Kidney capillary endothelial cell (primary cell): Measurements from ENCODE around the gene PDXK.
A peak's percentile ranks its signal among the peaks of the same experiment; 100 is the strongest.
"Not testable (repeated sequence)": the region's sequence is repeated elsewhere in the genome, so short reads cannot be mapped to it uniquely, and the experiment has no call there.

Source experiments
- DNase-seq: peaks from one replicate; pipeline ENCODE4 v3.0.0-alpha.2; 2018; ENCODE audit warnings: low spot score

The PDXK gene

DNA sequence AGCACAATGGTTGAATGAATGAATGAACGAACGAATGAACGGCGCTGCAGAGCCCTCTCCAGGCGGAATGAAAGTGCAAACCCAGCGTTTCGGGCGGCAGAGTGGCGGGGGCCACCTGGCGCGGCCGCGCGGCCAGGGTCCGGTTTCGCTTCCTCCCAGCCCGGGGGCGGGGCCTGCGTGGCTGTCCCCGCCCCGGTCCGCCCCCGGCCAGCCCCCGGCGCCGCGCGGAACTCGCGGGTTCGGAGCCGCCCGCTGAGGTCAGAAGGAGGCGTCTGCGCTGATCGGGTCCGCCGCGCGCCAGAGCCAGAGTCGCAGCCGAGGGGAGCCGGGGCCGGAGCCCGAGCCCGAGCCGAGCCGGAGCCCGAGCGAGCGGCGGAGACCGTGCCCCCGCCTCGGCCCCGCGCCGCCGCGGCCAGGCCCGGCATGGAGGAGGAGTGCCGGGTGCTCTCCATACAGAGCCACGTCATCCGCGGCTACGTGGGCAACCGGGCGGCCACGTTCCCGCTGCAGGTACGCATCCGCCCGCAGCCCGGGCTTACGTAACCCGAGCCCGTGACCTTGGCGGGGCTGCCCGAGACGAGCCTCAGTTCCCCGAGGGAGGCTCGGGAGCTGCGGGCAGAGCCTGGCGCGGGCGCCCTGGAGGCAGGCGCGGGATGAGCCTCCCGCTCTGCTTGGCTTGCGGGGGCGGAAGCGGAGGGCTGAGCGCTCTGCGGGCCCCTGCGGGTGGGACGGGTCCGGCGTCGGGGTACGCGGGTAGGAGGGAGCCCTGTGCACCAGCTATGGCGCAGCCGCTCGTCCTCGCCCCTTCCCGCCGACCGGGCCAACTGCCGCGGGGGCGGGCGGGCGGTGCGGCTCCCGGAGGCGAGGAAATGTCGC, at the start of gene PDXK:
TSS of gene PDXK (plus strand) at position 258 of the 876 bp plus-strand sequence. CDS start at position 424, 166 bp downstream.
- peak; percentile 61 for DNase-seq

DNA sequence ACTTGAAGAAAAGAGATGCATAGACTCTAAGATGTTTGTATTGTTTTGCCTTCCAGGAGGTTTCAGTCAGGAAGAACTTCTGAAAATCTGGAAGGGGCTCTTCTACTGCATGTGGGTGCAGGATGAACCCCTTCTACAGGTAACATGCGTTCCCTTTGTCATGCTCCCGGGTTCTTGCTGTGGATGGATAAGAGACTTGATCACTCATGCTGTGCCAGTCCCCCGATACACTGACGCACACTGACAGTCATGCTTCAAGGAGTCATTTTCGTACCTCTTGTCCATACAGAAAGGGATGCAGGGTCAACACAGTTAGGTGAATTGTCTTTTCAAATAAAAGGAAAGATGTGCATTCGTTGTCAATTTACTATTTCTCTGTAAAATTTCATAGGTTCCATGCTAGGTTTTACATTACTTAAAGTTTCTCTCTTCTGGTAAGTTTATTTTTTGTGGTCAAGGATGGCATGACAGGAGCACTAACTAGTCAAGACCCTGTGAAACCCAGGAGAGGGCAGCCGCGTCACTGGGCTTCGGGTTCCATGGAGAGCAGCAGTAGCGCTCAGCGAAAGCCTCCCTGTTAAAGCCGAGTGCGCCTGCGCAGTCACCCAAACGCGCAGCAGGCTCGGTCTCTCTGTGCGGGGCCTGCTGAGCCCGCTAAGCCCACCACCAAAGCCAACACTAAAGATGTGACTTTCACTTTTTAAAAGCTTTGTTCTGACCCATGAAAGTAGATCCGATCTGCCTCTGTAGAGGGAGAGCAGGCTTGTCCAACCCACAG, 48.9 kb upstream of the PDXK start:
- DNase-seq: no peak

DNA sequence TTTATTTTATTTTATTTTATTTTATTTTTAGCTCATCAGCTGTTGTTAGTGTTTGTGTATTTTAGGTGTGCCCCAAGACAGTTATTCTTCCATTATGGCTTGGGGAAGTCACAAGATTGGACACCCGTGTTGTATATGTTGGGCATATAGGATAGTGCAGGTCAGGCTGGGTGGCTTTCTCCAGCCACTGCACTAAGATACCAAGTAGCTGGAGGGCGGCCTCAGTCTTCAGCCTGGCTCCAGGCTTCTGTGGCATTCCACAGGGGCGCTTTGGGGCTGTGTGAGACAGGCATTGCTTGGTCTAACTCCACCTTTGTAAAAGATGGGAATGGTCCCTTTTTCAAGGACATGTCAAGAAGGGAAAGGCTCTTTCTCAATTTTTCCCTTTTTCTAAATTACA, 43.1 kb upstream of the PDXK start:
- no peak for DNase-seq

DNA sequence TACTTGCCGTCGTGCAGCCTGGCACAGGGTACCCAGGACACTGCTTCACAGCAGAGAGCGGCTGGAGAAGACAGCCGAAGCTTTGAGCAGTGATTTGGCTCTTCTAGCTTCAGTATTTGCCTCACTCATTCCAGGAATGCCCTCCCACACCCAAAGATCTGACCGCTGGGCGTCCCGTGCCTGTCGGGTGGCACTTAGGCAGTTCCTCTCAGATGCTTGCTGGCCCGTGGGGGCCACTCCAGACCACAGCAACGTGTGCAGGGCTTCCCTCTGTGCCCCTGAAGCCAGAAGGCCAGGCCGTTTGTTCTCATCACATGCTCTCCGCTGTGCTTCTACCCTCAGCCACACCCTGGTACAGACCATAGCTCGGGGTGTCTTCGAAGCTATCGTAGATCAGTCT, 42.5 kb upstream of the PDXK start:
- no peak for DNase-seq

DNA sequence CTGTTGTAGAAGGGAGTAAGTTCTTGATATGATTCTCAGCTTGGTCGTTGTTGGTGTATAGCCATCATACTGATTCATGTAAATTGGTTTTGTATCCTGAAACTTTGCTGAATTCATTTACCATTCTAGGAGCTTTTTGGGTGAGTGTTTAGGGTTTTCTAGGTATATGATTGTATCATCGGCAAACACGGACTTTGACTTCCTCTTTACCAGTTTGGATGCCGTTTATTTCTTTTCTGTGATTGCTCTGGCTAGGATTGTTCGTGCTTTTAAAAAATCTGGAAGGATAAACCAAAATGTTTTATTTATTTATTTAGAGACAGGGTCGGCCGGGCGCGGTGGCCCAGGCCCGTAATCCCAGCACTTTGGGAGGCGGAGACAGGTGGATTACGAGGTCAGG, 39.0 kb upstream of the PDXK start:
- DNase-seq: no peak

DNA sequence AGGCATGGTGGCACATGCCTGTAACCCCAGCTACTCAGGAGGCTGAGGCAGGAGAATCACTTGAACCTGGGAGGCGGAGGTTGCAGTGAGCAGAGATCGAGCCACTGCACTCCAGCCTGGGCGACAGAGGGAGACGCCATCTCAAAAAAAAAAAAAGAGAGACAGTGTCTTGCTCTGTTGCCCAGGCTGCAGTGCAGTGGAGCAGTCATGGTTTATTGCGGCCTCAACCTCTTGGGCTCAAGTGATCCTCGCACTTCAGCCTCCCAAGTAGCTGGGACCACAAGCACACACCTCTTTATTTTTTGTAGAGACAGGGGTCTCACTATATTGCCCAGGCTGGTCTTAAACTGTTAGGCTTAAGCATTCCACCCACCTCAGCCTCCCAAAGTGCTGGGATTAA, 38.5 kb upstream of the PDXK start:
- not testable (repeated sequence) for DNase-seq

DNA sequence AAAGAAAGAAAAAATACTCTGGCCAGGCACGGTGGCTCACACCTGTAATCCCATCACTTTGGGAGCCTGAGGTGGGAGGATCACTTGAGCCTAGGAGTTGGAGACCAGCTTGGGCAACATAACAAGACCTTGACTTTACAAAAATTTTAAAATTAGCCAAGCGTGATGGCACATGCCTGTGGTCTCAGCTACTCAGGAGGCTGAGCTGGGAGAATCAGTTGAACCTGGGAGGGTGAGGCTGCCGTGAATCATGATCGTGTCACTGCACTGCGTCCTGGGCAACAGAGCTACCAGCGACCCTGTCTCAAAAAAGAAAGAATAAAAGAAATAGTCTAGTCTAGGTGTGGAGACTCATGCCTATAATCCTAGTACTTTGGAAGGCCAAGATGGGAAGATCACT, 37.3 kb upstream of the PDXK start:
- DNase-seq: no peak

DNA sequence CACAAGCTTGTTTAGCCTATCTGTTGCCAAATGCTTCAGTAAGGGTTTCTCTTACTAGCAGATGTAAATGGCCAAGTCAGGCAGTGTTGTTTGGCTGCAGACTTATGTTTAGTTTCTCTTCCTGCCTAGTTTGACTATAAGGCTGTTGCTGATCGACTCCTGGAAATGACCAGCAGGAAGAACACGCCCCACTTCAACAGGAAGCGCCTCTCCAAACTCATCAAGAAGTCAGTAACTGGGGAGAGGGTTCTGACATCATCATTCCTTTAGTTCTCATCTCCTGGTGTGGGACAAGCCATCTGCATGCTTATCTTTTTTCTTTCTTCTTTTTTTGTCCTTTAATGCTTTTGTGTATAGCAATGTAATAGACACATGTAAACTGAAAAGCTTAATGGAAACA, 34.5 kb upstream of the PDXK start:
- DNase-seq: peak; percentile 79

DNA sequence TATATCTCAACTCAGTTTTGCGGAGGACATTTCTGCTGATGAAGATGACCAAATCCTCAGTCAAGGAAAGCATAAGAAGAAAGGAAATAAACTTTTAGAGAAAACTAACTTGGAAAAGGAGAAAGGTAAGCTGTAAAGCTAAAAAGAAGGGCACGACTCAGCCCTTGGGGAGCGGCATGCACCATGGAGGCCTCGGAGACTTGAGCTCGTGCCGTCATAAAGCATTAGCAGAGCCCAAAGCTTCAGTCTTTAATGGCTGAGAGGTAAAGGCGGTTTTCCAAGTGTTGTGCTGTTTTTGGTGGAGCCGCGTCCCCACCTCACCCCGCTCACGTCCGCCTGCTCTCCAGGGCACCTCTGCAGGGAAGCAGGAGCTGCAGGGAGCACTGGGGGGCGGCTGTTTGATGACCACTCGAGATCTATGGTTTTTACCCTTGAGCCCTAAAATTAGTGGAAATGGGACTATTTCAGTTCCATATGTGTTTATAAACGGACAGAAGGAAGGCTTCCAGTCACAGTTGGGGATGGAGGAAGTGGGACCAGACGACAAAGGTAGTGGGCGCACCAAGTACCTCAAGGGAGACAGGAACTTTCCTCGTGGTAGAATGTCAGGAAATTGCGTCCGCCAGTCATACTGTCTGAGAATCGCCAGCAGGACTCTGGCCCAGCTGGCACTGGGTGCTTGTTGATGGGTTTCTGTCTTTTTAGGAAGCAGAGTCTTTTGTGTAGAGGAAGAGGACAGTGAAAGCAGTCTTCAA, 31.9 kb upstream of the PDXK start:
- no peak for DNase-seq

DNA sequence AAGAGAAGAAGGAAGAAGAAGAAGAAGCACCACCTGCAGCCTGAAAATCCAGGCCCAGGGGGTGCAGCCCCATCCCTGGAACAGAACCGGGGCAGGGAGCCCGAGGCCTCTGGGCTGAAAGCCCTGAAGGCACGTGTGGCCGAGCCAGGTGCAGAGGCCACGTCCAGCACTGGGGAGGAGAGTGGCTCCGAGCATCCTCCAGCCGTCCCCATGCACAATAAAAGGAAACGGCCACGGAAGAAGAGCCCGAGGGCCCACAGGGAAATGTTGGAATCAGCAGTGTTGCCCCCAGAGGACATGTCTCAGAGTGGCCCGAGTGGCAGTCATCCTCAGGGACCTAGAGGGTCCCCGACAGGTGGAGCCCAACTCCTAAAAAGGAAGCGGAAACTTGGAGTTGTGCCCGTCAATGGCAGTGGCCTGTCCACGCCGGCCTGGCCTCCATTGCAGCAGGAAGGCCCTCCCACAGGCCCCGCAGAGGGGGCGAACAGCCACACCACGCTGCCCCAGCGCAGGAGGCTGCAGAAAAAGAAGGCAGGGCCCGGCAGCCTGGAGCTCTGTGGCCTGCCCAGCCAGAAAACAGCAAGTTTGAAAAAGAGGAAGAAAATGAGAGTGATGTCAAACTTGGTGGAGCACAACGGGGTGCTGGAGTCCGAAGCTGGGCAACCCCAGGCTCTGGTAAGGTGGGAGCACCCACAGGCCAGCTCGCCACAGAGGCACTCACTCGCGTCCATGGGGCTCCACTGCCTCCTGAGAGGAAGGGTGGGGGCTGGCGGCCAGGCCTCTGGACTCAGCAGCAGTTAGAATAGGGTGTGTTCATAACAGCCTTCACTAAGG, 31.1 kb upstream of the PDXK start:
- DNase-seq: no peak

DNA sequence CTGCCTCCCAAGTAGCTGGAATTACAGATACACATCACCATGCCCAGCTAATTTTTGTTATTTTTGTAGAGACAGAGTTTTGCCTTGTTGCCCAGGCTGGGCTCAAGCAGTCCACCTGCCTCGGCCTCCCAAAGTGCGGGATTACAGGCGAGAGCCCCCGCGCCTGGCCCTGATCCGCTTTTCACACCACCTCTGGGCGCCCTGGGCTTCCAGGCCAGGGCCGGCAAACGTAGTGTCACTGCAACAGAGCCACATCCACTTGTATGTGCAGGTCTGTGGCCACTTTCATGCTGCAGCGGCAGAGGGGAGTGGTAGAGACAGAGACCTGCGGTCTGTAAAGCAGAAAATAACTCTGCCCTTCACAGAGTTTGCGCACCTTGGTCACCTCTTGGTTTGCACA, 30.0 kb upstream of the PDXK start:
- DNase-seq: no peak

DNA sequence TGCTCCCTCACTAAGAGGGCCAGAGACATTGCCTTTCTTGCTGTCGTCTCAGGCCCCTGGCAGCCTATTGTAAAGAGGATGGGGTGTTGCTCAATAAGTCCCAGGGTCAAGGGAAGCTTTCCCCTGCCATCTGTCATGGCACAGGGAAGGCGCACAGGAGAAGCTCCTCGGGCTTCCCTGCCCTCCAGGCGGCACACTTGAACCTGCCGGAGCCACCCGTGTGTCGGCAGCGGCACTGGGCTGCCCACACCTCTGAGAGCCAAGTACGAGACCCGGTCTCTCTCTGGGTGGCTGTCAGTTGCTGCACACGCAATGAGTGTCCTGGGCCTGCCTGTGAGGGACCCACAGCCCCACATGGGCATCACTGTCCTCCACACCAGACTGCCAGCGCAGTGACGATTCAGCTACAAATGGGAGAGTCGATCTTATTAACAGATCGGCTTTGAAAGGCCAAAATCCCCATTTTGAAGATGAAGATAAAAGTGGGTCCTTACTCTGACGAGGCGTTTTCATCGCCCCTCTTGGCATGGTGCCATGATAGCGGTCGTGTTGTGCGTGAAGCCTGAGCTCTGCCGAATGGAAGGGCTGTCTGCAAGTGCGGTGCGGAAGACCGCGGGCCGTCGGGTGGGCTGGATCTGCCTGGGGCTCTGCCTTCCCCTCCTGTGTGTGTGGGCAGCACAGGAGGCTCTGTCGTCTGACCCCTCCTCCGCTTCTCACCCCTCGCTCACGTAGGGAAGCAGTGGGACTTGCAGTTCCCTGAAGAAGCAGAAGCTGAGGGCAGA, 29.2 kb upstream of the PDXK start:
- no peak for DNase-seq

DNA sequence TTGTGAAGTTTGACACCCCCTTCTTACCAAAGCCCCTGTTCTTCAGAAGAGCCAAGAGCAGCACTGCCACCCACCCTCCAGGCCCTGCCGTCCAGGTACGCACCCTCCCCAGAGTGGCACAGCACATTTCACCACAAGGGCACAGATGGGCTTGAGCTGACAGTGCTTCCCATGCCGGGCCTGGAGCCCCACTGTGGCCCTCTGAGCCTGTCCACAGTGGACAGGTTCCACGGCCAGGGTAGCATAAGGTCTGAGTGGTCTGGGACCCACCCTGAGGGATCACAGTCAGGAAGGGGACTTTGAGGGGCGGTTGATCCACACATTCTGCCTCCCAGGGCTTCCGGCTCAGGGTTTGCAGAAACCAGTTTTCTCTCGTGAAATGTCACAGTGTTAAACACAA, 28.6 kb upstream of the PDXK start:
- DNase-seq: no peak

DNA sequence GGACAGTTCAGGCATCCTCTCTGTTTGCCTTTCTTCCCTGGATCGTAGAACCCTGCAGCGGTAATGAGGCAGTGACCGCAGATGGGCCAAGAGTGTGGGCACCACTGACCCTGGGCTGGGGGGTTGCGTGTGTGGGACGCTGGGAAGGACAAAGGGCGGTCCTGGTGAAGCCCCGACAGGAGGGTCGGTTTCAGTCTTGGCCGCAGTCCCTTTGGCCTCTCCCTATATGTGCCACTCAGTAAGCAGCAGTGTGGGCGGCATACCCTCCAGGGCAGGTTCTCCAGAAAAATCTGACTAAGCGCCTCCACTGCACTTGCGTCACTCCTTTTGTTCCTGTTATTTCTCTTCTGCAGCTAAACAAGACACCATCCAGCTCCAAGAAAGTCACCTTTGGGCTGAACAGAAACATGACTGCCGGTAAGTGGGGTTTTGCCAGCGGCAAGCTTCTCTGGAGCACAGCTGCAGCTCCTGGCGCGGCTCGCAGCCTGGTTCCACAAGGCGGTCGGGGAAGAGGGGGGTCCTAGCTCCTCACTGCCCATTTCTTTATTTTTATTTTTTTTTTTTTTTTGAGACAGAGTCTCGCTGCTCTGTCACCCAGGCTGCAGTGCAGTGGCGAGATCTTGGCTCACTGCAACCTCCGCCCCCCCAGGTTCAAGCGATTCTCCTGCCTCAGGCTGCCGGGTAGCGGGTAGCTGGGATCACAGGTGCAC, 27.7 kb upstream of the PDXK start:
- no peak for DNase-seq

DNA sequence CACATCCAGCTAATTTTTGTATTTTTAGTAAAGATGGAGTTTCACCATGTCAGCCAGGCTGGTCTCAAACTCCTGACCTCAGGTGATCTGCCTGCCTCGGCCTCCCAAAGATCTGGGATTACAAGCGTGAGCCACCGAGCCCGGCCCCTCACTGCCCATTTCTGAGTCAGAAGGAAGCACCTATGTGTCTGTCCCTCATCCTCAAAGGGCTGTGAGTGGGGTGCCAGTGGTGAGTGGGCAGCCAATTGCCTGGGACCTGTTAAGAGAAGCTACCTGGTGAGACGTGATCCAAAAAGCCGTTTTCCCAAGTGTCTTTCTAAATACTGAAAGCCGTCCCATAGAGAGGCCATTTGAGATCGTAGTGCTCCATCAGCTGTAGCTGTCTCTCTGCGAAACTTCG, 27.1 kb upstream of the PDXK start:
- no peak for DNase-seq

DNA sequence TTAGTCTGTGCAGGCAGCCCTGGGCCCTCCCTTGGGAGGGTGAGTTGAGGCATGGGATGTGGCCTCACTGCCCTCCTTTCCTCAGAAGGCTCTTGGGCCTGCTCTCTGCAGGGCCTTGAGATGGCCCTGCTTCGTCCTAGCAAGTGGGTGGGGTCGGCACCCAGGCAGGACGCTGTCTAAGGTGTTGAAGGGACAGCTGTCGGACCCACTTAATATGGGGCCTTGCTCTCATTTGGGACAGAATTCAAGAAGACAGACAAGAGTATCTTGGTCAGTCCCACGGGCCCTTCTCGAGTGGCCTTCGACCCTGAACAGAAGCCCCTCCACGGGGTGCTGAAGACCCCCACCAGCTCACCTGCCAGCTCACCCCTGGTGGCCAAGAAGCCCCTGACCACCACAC, 26.0 kb upstream of the PDXK start:
- no peak for DNase-seq

DNA sequence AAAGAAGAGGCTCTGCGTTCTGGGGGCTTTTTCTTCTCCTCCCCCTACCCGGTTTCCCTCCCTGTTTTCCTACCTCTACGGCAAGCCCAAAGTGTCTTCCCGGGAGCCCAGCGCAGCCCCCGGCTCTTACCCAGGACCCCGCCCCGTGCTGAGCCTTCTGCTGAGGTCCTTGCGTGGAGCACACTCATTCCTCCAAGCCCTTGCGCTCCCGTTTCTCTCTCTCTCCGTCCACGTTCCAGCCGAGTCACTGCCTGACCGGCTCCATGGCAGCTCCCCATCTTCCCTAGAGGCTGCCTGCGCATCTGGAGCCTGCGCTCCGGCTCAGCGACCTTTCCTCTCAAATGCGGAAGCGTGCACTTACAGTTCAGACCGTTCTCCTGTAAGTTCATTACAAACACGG, 24.9 kb upstream of the PDXK start:
- no peak for DNase-seq

DNA sequence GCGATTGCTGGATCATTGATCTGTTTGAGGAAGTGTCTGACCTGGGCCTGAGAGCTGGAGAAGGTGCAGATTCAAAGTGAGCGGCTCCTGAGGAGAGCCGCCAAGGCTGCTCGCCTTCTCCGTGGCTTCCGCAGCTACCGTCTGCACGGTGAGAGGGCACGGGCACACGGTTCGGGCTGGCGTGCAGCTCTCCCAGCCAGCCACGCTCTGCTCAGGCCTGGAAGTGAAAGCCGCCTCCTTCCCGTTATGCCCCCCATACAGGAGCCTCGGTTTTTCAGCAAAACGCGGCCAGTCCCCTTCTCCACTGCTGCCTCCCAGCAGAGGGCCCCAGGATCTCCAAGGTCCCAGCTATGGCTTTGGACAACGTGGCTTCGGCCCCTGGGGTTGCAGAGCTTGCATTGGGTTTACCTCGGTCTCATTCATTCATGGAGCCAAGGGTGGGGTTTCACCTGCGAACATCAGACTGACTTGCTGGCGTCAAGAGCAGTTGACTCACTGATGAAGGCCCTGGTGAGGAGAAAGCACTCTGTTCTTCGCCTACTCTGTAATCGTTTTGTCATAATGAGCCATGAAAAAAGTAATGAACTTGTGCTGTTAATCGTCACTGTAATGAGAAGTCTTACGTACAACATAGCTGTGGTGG, 24.4 kb upstream of the PDXK start:
- DNase-seq: no peak

DNA sequence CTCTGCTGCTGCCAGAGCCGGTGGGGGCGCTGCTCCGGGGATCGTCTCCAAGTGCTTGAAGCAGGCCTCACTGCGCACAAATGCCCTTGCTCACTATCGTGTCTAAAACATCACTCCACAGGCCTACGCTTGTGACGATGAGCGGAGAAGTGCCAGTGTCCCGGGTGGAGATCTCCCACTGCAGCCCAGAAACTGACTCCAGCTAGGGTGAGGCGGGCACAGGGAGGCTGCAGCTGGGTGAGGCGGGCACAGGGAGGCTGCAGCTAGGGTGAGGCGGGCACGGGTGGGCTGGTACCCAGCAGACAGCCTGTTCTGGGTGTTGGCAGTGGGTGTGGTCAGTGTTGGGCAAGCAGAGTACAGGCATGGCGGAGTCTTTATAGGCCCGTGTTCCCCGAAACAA, 22.7 kb upstream of the PDXK start:
- DNase-seq: no peak
